HL-60 (cell line): Measurements from ENCODE around the gene CLDN15.

Experiments
- POLR2AphosphoS5 ChIP-seq: IDR thresholded peaks from 2 replicates; pipeline ENCODE4 v1.6.1; 2012; ENCODE audit warnings: low read depth
- TF ChIP-seq, protein P1 (sequence below): IDR thresholded peaks from one replicate; pipeline ENCODE4 v1.5.1; 2011; ENCODE audit warnings: low read length, control low read depth, inconsistent platforms; ENCODE audit not compliant: insufficient read depth
- TF ChIP-seq, protein P2 (sequence below): IDR thresholded peaks from 2 replicates; pipeline ENCODE4 v1.6.1; 2012; ENCODE audit warnings: low read depth; ENCODE audit not compliant: insufficient replicate concordance

DNA sequence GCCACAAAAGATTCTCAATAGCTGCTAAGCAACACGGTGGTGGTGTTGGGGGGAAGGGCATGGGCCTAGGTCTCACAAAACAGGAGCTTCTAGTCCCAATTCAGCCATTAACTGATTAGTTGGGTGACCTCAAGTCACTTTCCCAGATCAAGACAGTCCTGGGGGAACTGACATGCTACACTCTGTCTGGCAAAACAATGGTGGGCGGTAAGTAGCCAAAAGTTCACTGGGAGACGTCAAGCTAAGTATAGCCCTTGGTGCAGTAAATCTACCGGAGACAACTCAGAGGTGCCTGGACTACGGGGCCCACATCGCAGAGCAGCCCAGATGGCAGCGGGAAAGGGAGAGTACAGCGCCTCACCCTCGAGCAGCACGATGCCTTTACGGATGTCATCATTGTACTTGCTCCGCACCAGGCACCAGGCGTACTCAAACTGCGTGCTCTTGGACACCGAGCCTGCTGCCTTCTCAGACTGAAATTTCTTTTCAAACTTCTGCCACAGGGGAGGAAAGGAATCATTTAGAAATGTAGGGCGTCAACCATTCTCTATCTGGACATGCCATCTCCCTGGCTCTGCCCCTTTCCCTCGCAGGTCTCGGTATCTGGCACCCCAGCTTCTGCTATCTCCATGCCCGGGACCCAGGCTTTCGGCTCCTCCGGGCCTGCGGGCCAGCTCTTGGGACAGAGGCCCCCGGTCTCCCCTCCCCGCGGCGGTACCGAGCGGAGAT lies 6.2 kb upstream of the CLDN15 start:
- TF ChIP-seq, protein P1, sequence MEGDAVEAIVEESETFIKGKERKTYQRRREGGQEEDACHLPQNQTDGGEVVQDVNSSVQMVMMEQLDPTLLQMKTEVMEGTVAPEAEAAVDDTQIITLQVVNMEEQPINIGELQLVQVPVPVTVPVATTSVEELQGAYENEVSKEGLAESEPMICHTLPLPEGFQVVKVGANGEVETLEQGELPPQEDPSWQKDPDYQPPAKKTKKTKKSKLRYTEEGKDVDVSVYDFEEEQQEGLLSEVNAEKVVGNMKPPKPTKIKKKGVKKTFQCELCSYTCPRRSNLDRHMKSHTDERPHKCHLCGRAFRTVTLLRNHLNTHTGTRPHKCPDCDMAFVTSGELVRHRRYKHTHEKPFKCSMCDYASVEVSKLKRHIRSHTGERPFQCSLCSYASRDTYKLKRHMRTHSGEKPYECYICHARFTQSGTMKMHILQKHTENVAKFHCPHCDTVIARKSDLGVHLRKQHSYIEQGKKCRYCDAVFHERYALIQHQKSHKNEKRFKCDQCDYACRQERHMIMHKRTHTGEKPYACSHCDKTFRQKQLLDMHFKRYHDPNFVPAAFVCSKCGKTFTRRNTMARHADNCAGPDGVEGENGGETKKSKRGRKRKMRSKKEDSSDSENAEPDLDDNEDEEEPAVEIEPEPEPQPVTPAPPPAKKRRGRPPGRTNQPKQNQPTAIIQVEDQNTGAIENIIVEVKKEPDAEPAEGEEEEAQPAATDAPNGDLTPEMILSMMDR = no peak
- TF ChIP-seq, protein P2, sequence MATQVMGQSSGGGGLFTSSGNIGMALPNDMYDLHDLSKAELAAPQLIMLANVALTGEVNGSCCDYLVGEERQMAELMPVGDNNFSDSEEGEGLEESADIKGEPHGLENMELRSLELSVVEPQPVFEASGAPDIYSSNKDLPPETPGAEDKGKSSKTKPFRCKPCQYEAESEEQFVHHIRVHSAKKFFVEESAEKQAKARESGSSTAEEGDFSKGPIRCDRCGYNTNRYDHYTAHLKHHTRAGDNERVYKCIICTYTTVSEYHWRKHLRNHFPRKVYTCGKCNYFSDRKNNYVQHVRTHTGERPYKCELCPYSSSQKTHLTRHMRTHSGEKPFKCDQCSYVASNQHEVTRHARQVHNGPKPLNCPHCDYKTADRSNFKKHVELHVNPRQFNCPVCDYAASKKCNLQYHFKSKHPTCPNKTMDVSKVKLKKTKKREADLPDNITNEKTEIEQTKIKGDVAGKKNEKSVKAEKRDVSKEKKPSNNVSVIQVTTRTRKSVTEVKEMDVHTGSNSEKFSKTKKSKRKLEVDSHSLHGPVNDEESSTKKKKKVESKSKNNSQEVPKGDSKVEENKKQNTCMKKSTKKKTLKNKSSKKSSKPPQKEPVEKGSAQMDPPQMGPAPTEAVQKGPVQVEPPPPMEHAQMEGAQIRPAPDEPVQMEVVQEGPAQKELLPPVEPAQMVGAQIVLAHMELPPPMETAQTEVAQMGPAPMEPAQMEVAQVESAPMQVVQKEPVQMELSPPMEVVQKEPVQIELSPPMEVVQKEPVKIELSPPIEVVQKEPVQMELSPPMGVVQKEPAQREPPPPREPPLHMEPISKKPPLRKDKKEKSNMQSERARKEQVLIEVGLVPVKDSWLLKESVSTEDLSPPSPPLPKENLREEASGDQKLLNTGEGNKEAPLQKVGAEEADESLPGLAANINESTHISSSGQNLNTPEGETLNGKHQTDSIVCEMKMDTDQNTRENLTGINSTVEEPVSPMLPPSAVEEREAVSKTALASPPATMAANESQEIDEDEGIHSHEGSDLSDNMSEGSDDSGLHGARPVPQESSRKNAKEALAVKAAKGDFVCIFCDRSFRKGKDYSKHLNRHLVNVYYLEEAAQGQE = no peak
- TF ChIP-seq POLR2AphosphoS5 = no peak
